Fibroblast of the aortic adventitia (primary cell): ENCODE results near the gene PSENEN. TPM values are rescaled to one million over a fixed set of nuclear protein-coding genes. Genes with fewer than 3 reads are reported as not detected.

ENCODE experiments used
- DNase-seq: peaks from one replicate; pipeline ENCODE4 v3.0.0-alpha.2; 2010; ENCODE audit warnings: low read depth
- H3K4me3 ChIP-seq: 2 replicates; pipeline ENCODE4 v1.5.1; 2011; ENCODE audit warnings: low read depth, mild to moderate bottlenecking, control low read depth, low read length, moderate library complexity
- CTCF ChIP-seq: IDR thresholded peaks from 2 replicates; pipeline ENCODE4 v1.5.1; 2011; ENCODE audit warnings: mild to moderate bottlenecking, low read length, control low read depth, inconsistent platforms; ENCODE audit not compliant: insufficient read depth
- total RNA-seq: library from RNA; depleted of rRNA; stranded (reverse); fragments of >200 nt; gene quantifications from 2 replicates; pipeline ENCODE4 v1.2.3, GENCODE V29; 2012; ENCODE audit warnings: low replicate concordance

The PSENEN gene
- total RNA-seq, 1 donor: 19.5 TPM

GRCh38 chr19:35781650-35782049, 36.2 kb downstream of the PSENEN start:
- H3K4me3 ChIP-seq: no peak overlapping the region
- no peak for DNase-seq
- no peak for TF ChIP-seq CTCF

- TF ChIP-seq CTCF: no peak
- no peak for DNase-seq
- H3K4me3 ChIP-seq: no peak overlapping the region
Observed at GRCh38 chr19:35782589-35782988, 37.1 kb downstream of the PSENEN start.

- DNase-seq: no peak
- no peak overlapping the region for H3K4me3 ChIP-seq
Observed at GRCh38 chr19:35783469-35784434, 38.3 kb downstream of the PSENEN start.

GRCh38 chr19:35784503-35785338, 39.3 kb downstream of the PSENEN start:
- no peak for DNase-seq
- no peak for TF ChIP-seq CTCF
- no peak overlapping the region for H3K4me3 ChIP-seq

More at GRCh38 chr19:35783469-35784434, 38.3 kb downstream of the PSENEN start:
- TF ChIP-seq CTCF: no peak

GRCh38 chr19:35785339-35785627, 39.8 kb downstream of the PSENEN start:
- DNase-seq: no peak
- no peak overlapping the region for H3K4me3 ChIP-seq
- TF ChIP-seq CTCF: no peak

- no peak overlapping the region for H3K4me3 ChIP-seq
- TF ChIP-seq CTCF: no peak
- no peak for DNase-seq
Observed at GRCh38 chr19:35786299-35787160, 41.1 kb downstream of the PSENEN start.
